GM19463 (cell line): ENCODE measurements around the gene TCF7L2.
A peak's percentile ranks its signal among the peaks of the same experiment; 100 is the strongest.
"Not testable (repeated sequence)": the region's sequence is repeated elsewhere in the genome, so short reads cannot be mapped to it uniquely, and the experiment has no call there.

Experiments
- ATAC-seq: cut with Tn5 transposase; IDR thresholded peaks from one replicate; pipeline ENCODE4 v1.9.1; 2021; ENCODE audit warnings: mild to moderate bottlenecking, moderate library complexity; ENCODE audit not compliant: unreplicated experiment

TCF7L2 gene

GRCh38 chr10:113089551-113089950, 139.5 kb downstream of the TCF7L2 start:
- ATAC-seq, result no peak

DNA sequence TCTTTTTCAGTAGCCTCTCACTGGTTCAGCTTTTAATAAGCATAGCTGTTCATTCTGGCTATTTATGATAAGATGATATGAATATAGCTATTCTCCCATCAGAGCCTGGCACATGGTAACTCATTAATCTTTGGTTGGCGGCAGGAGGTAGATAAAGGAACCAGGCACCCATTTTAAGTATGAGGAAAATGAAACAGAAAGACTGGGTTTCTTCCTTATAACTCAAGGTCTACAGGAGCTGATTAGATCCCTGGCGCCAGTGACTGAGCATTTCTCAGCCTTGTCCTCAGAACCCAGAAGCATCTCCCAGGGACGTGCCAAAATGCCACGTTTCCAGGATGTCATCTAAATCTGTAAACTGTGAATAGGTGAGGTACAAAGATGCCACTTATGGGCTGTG, 141.9 kb downstream of the TCF7L2 start:
- no peak for ATAC-seq

- ATAC-seq, result peak; percentile 62
These were observed 143.4 kb downstream of the TCF7L2 start for GRCh38 chr10:113093188-113094113.

- ATAC-seq, result peak; percentile 63
These were observed 144.1 kb downstream of the TCF7L2 start for GRCh38 chr10:113094114-113094486.

- ATAC-seq, result no peak
These were observed 145.5 kb downstream of the TCF7L2 start for GRCh38 chr10:113095419-113096127.

DNA sequence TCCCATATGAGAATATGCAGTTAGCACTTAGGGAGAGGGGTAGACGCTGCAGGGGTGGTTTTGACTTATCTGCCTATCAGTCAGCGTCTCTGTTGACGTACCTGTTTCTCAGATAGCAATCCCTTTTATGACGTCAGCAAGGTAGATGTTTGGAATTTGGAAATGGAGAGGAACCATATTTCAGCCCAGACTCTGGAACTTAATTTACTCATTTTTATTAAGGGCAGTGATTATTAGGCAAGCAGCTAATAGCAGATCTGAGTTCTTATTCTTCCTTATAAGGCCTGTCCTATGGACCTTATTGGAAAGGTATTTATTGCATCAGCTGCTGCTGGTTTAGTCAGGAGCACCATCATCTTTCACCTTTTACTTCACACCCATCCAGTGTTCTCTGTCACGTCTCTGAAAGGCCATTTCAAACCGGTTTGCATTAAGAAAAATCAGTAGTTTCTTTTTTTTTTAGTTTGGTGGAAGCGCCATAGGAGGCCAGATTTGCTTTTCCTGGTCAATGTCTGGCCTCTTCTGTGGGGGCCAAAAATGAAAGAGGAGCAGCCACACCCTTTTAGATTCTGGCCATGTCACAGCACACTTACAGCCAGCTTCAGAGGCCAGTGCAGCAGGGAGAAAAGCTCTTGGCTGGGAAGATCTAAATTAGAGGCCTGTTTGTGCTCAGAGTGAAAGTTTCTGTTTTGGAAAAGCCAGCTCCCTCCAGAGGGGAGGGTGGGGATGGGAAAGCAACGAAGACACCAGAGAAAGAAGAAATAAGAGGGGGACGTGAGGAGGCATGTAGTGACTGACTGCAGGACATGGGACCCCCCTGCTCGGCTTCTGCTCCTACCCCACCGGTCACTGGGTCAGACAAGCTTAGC, 146.3 kb downstream of the TCF7L2 start:
- ATAC-seq, result no peak

- ATAC-seq, result no peak
These were observed 147.0 kb downstream of the TCF7L2 start for GRCh38 chr10:113097036-113097435.

GRCh38 chr10:113099431-113100183, 149.6 kb downstream of the TCF7L2 start:
- no peak for ATAC-seq

GRCh38 chr10:113100281-113100680, 150.2 kb downstream of the TCF7L2 start:
- ATAC-seq, result no peak

DNA sequence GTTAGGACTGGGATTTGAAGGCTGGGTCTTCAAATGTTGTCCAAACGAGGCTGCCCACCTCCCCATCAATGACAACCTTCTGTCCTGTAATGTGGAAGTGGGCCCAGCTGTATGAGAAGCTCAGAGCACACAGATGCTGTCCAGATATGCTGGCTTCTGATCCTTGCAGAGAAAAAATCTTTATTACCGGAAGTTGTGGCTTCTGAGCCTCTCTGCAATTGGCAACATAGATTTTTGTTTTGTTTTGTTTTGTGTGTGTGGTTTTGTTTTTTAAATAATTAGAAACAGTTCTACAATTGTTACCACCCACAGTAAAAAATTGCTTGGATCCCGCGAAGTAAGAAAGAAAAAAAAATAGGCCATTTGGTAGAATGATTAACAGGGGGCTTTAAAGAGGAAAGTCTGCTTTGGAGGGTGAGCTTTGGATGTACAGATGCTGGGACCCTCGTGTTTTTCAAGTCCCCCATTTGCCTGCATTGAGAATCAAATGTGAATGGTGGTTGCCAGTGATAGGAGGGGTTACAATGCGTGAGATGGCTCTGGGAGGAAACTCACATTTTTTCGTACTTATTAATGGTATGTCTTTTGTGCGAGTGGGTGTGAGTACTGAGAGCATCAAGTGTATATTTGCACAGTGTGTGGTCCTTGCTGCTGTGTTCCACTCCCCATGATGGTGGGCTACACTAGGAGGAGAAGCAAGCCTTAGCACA, 153.2 kb downstream of the TCF7L2 start:
- no peak for ATAC-seq

DNA sequence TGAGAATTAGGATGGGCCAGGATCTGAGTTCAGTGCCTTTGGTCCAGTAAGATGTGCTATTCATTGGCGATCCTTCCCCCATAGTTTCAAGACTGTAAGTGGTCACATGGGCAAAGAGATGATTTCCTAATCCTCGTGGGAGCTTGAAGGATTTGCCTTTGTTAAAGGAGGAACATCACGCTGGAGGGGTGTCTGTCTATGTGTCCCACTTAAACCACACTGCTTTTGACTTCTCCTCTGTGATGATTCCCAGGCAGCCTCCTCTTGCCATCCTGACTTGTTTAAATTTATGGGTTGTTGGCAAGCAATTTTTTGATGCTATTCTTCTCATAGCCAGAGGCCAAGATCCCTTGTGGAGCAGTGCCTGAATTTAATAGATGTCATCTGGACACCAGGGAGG, 154.0 kb downstream of the TCF7L2 start:
- ATAC-seq, result no peak

- no peak for ATAC-seq
These were observed 158.3 kb downstream of the TCF7L2 start for GRCh38 chr10:113108194-113108835.

DNA sequence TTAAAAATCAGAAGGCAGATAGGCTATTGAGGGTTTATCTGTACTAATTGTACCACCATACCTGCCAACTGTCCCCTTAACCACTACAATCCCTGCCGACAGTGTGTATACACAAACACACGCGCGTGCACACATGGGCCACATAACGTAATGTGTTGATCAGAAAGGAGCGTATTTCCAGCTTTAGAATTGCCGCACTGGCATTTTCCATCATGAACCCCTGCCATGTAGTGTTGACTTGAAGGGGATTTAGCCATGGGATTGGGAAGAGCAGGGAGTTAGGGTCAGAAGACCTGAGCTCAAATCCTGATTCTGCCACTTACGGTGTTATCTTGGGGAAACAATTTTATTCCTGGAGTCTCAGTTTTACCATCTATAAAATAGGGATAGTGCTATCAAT, 158.9 kb downstream of the TCF7L2 start:
- no peak for ATAC-seq

DNA sequence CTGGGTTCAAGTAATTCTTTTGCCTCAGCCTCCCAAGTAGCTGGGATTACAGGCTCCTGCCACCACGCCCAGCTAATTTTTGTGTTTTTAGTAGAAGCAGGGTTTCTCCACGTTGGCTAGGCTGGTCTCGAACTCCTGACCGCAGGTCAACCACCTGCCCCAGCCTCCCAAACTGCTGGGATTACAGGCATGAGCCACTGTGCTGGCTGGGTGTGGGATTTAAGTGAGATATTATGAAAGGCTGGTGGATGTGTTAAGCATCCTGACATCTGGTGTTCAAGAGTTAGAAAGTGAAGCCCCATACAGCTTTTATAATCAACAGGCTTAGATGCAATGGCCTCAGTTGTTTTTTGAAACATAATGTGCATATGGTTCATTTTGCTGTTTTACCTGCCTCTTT, 159.4 kb downstream of the TCF7L2 start:
- not testable (repeated sequence) for ATAC-seq

DNA sequence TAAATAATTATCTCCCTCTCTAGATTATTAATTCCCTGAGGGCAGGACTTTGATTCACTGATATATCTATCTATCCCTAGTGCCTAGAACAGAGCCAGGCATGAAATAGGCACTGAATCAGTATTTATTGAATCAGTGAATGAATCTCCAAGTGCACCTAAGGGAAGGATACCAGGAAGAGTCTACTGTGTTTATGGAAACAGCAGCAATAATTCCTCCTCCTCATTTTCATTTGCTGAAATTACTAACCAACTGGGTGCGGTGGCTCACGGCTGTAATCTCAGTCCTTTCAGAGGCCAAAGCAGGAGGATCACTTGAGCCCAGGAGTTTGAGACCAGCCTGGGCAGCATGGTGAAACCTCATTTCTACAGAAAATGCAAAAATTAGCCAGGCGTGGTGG, 161.2 kb downstream of the TCF7L2 start:
- no peak for ATAC-seq

DNA sequence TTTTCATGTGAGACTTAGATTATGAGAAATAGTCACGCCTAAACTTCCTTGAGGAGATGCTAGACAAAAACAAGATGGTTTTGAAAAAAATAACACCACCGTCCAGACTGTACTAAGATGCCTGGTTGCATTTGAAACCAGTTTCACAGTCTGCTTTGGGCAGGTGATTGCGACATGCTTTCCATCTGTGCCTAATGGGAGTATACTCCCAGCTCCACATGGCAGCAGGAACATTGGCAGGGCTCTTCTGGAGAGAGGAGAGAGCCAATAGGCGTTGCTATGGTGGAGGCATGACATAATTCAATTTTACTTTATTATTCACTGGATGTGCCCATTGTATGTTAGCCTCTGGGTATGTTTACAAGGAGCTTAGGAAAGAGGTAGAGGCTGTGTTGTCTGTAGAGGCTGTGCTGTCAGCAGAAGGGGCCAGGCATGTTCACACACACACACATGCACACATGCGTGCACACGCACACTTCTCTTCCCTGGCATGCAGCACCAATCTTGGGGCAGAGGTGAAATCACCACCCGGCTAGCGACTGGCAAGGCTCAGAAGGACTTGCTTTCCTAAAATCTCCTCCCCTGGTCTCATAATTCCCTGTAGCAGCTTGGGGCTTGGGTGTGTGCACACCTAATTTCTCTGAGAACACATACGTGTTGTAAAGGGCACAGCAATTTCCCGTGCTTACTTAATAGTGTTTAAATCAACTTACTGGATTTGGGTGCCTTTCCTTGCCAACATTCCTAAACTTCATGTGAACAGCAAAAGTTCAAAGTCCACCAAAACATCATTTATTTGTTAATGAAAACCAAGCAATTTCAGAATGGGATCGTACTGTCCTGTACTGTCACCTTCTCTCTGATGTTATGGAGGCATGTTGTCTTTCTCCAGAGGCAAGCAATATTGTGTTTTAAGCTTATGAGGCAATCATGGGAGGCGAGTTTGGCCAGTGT, 162.1 kb downstream of the TCF7L2 start:
- no peak for ATAC-seq

DNA sequence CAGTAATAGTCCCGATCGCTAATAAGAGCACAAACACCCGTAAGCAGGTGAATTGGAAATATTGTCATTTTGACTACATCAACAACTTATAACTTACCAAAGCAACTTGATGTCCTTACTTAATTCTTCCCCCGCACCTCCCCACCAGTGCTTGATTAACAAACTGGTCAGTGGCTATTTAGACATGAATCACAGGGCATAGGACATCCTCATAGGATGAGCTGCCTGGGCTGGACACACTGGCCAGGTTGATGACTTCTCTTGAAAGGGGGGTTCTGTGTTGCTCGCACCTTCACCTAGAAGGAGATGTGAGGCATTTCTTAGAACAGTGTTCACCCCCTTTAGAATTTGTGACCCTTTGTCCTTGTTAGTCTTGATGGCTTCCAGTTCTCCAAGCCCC, 163.2 kb downstream of the TCF7L2 start:
- no peak for ATAC-seq

DNA sequence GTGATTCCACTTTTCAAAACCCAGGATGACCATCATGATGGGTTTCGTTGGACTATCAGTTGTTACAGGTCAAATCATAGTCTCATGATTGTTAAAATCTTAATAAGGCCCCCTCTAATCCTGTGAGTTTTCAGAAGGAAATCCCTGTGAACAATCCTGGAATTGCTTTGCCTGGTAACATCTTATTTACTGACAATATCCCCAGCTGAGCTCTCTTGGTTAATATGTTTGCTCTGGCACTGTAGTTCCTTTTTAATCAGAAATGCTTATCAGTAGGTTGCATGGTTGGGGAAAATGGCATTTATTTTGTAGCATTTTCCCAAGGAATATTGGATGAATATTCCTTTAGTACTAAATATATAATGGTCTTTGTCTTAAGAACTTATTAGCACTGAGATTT, 163.9 kb downstream of the TCF7L2 start:
- no peak for ATAC-seq
